Measurements from ENCODE around the gene IL17A.

The IL17A gene

DNA sequence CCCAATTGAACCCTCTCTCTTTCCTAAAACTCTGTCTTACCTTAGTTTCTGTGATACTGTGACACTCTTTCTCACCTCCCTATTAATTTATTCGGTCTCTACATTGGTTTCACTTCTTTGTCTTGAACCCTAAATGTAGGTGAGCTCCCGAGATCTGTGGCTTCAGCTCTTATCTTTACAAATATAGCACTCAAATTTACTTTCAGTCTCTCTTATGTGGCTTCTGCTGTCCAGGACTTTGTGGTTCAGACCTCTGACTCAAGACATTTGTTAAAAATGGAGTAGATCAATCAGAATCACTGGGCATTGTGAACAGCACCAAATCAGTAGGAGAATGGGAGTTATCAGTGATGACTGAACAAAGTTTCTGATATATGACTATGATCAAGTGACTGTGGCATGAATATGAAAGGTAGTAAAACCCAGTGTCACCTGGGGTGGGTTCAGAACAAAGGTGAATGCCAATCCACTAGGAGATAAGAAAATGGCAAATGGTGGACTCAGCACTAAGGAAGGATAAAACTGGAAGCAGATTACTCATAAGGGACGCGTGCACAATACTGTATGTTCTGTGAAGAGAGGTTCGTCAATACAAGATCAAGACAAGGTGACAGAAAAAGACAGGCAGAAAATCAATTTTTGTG lies 30.9 kb downstream of the IL17A start:
- DNase-seq (ENCODE audit: low spot score): no peak

- DNase-seq (ENCODE audit: low spot score): no peak
Measured at GRCh38 chr6:52217761-52218160, 31.6 kb downstream of the IL17A start.

GRCh38 chr6:52221302-52221701 lies 35.1 kb downstream of the IL17A start:
- DNase-seq (ENCODE audit: low spot score): no peak

DNA sequence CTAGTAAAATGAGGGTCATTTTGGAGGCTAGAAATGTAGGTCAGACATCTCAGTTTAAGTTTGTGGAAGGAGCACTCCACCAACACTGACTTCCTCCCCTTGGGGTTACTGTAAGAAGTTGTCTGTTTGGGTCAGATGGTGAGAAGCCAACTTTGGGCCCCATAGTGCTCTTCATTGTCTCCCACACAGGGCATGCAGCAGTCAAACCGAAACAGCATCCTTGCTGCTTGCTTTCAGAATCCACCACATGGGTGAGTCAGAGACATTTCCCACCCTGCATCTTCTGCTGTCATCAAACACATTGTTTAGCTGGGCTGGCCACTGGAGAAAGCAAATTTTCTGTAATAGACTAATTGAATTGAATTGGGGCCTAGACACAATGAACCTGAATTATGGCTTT lies 41.3 kb downstream of the IL17A start:
- DNase-seq (ENCODE audit: low spot score): no peak

- DNase-seq (ENCODE audit: low spot score): no peak
Measured at GRCh38 chr6:52230685-52231084, 44.5 kb downstream of the IL17A start.

GRCh38 chr6:52231406-52232127 lies 45.4 kb downstream of the IL17A start:
- DNase-seq (ENCODE audit: low spot score): no peak

GRCh38 chr6:52233005-52233404 lies 46.8 kb downstream of the IL17A start:
- DNase-seq (ENCODE audit: low spot score): no peak

- DNase-seq (ENCODE audit: low spot score): no peak
Measured at GRCh38 chr6:52233975-52234823, 48.0 kb downstream of the IL17A start.

Data from globus pallidus (tissue), 1 donor.